ENCODE results near the gene STX18.
"Not testable (repeated sequence)": the region's sequence is repeated elsewhere in the genome, so short reads cannot be mapped to it uniquely, and the experiment has no call there.

The STX18 gene

GRCh38 chr4:4507923-4508322 lies 33.9 kb downstream of the STX18 start:
- DNase-seq (ENCODE audit: low spot score) = no peak

- no peak for DNase-seq (ENCODE audit: low spot score)
These were observed 34.4 kb downstream of the STX18 start for GRCh38 chr4:4507403-4507802.

GRCh38 chr4:4506961-4507360 lies 34.9 kb downstream of the STX18 start:
- no peak for DNase-seq (ENCODE audit: low spot score)

GRCh38 chr4:4505211-4505610 lies 36.6 kb downstream of the STX18 start:
- DNase-seq (ENCODE audit: low spot score) = not testable (repeated sequence)

GRCh38 chr4:4504783-4505182 lies 37.1 kb downstream of the STX18 start:
- DNase-seq (ENCODE audit: low spot score) = no peak

DNA sequence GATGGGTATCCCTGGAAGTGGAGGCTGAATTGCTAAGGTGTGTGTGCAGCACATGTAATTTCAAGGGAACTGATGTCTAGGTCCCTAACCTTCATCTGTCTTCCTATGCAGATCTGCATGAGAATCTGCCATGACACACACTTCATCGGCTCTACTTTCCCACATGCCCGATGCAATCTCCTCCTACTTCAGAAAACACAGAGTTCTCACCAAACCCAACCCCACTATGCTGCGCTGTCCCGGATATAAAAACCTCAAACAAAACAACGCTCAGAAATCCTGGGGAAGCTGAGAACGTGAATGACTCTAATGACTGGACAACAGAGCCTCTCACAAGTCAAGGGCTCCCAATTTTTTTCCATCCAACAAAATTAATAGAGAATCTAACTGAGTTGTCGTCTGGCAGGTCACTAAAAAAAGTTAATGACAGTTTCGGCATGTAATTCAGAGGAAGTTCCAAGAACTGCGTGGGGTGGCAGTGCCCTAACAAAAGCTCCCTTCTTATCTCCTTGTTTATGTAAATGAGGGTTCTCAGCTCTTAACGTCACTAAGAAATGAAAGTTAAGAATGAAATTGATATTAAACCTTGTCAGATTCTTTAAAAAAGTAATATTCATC lies 39.0 kb downstream of the STX18 start:
- DNase-seq (ENCODE audit: low spot score) = no peak

DNA sequence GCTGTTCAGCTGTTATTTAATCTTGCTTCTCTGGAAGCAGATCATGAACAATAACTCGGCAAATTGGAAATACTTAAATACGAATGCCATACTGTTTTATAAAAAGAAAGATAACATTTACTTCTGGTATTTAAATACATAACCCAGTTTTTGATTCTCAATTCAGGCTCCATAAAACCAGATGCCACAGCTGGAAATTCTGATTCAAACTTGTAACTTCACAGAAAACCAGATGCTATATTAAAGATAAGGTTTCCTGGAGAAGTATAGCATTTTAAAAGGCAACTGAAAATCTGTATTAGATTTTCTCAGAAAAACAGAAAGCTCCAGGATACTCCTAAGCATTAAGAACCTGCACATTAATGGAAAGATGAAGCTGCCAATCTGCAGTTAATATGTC lies 40.2 kb downstream of the STX18 start:
- DNase-seq (ENCODE audit: low spot score) = no peak

DNA sequence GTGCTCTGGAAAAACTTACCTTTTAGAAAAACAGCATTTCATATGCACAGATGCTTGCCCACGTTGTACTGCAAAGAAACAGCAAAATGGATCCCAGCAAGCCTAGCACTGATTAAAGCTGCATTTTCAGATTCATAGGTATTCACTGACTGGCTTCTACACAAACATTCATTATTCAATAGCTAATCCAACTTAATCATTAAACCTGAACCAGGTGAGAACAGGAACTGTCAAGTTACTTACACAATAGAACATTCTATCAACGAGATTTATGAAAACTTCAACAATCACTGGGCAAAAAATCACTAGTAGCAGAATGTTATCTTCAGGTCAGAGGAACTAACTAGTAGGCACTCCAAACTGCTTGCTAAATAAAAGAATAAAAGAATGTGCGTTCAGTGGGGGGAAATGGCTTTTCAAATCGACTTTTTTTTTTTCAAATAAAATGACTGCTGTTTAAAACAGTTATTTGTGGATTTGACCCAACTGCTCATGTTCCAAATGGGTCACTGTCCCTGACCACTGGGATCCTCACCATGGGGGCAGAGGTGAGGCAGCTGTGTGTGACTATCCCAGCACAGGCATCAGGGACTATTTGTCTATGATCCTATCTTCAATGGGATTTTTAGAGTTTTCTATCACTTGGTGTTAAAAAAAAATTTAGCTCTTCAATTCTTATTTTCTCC lies 42.3 kb downstream of the STX18 start:
- DNase-seq (ENCODE audit: low spot score) = no peak

DNA sequence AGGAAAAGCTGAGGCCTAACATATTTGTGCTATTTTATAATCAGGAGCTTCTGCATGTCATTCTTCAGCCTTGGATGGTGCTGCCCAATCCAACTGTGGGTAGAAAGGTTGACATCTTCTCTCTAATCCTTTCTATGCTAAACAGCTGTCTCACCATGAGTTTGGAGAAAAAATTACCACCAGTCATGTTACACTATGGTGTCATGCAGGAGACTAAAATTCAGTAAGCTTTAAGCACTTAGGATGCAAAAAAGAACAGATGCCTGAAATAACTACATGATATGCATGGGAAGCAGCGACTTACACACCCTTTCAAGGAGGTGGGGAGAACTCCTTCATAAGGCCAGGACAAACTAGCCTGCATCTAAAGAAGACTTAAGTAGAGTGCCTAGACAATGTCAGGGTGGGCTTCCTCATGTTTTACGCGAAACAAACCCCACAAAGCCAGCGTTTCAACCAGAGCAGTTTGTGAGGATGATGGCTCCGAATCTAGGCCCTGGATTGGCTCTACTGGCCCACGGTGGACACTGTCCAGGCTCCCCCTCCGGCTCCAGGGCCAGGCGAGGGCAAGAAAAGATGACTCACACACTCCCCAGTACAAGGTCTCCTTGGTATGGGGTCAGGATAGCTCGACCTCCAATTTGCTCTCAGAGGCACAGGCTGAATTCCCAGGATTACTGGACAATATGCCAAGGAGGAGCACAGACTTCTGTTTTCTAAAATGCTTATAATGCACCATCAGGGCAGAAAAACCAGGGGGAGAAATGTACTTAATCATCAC lies 45.1 kb downstream of the STX18 start:
- DNase-seq (ENCODE audit: low spot score) = no peak

DNA sequence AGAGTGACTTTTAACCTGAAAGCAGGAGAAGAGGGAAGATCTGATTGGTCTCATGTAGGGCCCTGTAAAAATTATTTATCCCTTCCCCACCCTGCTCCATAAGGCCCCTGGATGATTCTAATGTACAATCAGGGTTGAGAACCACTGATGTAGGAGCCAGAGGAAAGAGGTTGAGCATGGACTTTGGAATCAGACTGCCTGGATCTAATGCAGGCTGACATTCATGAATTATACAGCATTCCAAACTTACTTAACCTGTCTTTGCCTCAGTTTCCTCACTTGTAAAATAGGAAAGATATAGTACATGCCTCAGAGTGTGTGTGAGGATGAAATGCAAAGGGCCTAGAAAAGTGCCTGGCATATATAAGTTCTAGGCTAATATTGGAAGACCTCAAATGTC lies 47.0 kb downstream of the STX18 start:
- DNase-seq (ENCODE audit: low spot score) = no peak

DNA sequence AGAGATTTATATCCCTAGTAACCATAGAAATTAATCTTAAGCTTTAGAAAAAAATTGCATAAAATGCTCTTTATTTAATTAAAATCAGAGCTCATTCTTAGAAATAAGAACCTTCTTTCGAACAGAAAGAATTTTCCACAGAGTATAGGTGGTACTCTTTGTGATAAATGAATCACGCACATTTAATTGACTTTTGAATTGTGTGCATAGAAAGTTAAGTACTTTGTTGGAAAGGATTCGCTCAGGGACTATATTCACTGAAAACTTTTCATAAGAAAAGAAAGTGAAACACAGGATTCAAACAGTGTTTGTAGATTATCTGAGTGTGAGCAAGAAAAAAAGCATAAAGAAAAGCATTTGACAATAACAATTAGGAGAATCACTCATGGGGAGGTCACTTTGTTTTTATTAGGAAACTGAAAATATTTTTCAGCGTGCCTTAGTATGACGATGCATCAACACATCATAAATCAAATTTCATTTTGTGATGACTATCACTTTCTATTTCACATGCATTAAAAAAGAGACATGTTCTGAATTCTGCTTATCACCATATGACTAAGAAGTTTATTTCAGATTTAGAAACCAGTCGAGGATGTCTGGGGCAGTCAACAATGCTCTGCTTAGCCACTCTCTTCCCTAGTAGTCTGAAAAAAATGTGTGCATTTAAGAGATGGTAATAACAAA lies 49.5 kb downstream of the STX18 start:
- no peak for DNase-seq (ENCODE audit: low spot score)

DNA sequence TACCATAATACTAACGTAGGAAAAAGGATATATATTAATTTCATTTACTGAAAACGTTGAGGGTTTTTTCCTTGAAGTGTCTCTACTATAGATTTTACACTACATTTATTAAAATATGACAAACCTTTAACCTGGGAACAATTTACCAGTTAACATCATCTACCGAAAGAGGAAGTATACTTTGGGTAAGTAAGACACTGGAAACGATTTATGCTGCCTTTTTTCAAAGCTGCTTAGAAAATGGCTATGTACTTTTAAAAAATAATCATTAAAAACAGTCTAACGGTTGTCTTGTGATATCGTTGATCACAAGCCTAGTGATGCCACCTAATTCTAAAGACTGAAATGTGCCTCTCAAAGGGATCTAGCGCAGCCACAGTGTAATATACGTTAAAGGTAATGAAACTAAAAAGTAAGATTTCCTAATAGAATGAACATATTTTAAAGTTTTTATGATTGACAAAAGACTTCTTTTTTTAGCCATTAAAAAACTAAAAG lies 50.4 kb downstream of the STX18 start:
- DNase-seq (ENCODE audit: low spot score) = no peak

DNA sequence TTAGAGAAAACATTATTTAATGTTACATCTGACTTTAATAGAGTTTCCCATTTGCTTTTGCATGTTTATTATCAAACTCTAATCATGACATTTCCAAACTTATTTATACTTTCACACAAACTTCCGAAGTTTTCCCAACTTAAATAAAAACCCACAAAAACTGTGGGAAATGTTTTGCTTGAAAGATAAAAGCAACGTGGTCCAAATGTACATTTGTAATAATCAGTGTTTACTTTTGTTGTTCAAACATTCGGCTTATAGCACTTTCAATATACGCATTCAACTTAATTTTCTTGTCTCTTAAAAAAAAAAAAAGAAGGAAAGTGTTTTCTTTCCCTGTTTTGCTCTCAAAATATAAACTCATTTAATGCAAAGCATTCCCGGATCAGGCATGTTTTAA lies 51.0 kb downstream of the STX18 start:
- DNase-seq (ENCODE audit: low spot score) = no peak

DNA sequence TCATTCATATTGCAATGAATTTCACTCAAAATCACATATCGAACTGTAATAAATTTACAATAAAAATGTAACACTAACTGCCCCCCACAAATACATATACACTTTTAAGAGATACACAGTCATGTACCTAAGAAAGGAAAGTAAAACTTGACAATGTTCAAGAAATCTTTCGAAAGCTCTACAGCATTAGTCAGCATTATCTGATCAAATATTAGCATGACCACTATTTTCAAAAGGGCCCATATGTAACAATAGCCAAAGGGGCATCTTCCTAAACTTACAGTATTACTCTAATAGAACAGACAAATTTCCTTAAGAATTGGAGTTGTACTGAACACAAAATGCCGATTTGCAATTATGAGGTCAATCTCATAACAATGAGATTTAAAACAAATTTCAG lies 51.8 kb downstream of the STX18 start:
- no peak for DNase-seq (ENCODE audit: low spot score)

DNA sequence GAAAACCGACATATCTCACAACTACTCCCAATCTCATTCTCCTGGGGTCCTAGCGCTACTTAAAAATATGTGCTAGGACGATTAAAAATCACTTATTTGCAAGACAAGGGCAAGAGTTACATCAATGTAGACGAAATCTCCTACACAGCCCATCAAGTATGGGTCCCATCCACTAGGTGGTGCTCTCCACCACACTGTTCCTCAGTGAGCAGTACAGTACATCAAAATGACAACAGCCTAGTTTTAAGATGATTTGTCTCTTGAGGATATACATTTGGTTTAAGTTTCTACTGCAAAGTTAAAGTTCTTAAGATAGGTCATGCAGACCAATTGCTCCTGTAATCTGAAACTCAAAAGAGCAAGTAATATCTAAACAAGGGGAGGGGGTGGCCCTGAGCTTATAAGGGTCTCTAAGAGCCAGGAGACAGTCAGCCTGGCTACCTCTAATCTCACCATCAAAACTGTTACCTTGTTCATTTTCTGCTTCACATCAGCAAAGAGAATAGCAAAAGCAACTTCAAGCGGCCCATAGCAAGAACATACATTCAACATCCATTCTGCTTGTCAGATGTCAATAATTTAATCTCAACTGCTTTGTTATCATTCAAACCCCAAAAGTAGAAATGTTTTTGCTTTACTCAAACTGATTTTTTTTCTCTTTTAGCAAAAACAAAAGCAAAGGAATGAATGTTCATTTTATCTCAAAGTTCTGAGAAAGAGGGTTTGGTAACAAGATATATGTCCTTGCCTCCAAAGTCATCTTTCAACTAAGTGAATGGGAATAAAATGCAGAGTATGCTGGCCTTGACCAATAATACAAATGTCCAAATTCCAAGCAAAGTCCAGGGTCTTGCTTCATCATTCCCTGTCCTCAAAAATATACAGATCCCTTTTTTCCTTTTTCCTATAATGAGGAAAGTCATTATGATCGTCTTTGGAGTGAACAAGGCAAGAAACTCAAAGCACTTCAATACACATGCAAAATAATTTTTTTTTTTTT lies 53.1 kb downstream of the STX18 start:
- DNase-seq (ENCODE audit: low spot score) = peak; percentile 39

DNA sequence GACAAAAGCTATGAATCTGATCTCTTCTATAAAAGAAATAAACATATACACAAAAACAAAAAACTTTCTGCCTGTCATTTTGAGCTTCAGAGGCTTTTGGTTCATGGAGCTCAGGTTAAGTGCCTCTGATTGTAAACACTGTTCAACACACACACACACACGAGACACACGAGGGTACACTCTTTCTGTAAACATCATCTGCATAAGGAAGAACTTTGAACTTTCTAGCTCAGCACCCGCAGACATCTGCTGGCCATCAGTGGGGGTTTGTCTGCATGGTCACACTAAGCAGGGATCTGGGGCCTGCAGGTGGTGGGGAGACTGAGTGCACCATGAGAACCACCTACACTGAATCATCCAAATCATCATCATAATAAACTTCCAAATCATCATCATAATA lies 54.9 kb downstream of the STX18 start:
- no peak for DNase-seq (ENCODE audit: low spot score)

DNA sequence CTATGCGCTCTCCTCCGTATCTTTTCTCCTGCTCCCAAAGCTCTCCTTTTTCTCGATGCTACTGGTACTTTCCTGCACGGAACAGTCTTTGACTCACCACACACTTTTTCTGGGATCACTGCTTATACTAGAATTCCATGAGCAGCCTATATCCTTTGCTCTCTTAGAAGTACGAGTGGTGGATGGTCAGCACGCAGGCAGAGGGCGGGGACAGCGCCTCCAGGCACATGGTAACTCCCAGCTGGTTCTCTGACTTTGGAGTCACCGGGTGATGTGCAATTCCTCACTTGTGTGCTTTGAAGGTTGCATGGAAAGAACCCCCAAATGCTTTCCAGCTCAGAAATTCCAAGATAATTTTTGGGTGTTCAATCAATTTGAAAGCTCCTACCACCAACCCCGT lies 56.0 kb downstream of the STX18 start:
- no peak for DNase-seq (ENCODE audit: low spot score)

DNA sequence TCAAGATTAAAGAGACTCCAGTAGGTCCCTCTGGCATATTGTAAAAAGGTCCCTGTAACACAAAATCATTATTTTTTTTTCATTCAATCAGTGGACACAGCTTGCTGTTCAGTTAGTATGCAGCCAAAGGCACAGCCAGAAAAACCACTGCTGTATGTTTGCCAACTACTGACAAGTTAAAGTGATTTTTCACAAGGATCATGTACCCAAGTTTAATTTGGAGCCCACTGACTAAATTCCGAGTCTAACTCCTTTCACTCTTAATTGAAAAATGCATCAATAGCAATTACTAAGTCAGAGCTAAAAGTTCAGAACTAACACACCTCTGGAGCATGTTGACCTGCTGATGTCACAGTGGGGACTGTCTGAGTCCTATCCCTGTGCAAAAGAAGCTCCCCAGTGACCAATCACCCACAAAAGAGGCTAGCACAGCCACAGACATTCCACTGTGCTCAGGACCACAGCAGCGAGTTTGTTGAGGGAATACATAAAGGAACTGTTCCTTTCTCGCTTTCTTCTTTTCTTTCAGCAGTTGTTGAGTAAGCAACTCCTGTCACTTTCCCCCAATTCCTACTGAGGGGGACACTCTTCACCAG lies 60.4 kb downstream of the STX18 start:
- DNase-seq (ENCODE audit: low spot score) = no peak

DNA sequence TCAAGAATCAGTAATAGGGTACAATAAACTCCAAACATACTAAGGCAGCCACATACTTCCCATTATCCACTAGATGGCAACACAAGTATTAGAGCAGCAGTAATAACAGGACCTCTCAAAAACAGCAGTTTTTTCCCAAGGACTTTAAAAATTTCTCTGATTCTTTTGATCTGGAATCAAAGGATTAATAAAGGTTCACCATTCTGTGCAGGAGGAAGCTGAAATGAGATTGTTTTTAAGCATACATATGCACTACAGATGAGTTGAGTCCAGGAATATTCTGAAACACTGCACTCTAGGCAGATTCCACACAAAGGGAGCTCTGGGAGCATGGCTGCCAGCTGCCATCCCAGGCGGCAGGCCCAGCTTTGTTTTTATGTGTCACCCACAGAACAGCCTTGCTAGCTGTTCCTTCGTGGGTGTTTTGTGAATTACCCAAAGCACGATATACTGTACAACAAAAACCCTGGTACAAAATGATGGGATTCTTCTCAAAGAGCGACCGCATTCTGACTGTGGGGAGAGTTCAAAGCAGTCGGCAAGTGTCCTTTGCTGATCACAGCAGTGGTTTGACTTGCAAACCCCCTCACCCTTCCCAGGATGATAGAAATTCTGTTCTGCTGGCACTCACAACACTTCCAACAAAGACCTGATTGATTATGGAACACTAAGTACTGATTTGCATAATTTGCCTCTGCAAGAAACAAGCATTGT lies 61.0 kb downstream of the STX18 start:
- DNase-seq (ENCODE audit: low spot score) = peak; percentile 90

- DNase-seq (ENCODE audit: low spot score) = peak; percentile 18
These were observed 61.6 kb downstream of the STX18 start for GRCh38 chr4:4480205-4480604.

All from putamen (tissue), 1 donor.